Fibroblast of lung (primary cell): ENCODE measurements around the gene NKD1. TPM values are rescaled to one million over a fixed set of nuclear protein-coding genes. Genes with fewer than 3 reads are reported as not detected.

ENCODE experiments used
- DNase-seq, 2 donors: peaks; one replicate each; pipeline versions ENCODE4 v3.0.0 to v3.0.0-alpha.2; 2010; ENCODE audit warnings: low read depth in 2 of 2
- H2AFZ ChIP-seq: 2 replicates; pipeline ENCODE4 v1.5.1; 2012; ENCODE audit warnings: low read length, control low read depth, inconsistent platforms
- H3K27ac ChIP-seq: 2 replicates; pipeline ENCODE4 v1.5.1; 2011; ENCODE audit warnings: low read length, control low read depth; ENCODE audit not compliant: insufficient read depth
- H3K27me3 ChIP-seq: 2 replicates; pipeline ENCODE4 v1.5.1; 2011; ENCODE audit warnings: mild to moderate bottlenecking, low read length; ENCODE audit not compliant: control insufficient read depth, insufficient read depth
- H3K36me3 ChIP-seq: 2 replicates; pipeline ENCODE4 v1.5.1; 2011; ENCODE audit warnings: low read length; ENCODE audit not compliant: control insufficient read depth, insufficient read depth
- H3K4me1 ChIP-seq: 2 replicates; pipeline ENCODE4 v1.5.1; 2011; ENCODE audit warnings: low read length; ENCODE audit not compliant: control insufficient read depth, insufficient read depth; ENCODE audit errors: extremely low read depth
- H3K4me2 ChIP-seq: 2 replicates; pipeline ENCODE4 v1.5.1; 2011; ENCODE audit warnings: low read length, control low read depth; ENCODE audit not compliant: insufficient read depth; ENCODE audit errors: extremely low read depth
- H3K4me3 ChIP-seq, 4 experiments: fragments of 200-600 bp in 1 of 4; sonication (generic) in 1 of 4; replicated peaks in 1 of 4; 2 replicates each; pipeline ENCODE4 v1.5.1; 2011 to 2016; ENCODE audit warnings: low read length in 4 of 4, low read depth in 3 of 4, mild to moderate bottlenecking in 3 of 4, control low read depth in 2 of 4, inconsistent platforms in 1 of 4, mixed read lengths in 1 of 4; ENCODE audit not compliant: insufficient read depth in 1 of 4; ENCODE audit errors: control extremely low read depth in 1 of 4
- H3K79me2 ChIP-seq: 2 replicates; pipeline ENCODE4 v1.5.1; 2012; ENCODE audit warnings: mild to moderate bottlenecking, low read length, inconsistent platforms; ENCODE audit not compliant: control insufficient read depth, insufficient read depth
- H3K9ac ChIP-seq: 2 replicates; pipeline ENCODE4 v1.5.1; 2011; ENCODE audit warnings: mild to moderate bottlenecking, low read length, control low read depth; ENCODE audit not compliant: insufficient read depth
- H3K9me3 ChIP-seq: 2 replicates; pipeline ENCODE4 v1.5.1; 2012; ENCODE audit warnings: low read depth, low read length; ENCODE audit not compliant: control insufficient read depth, insufficient read depth
- H4K20me1 ChIP-seq: 2 replicates; pipeline ENCODE4 v1.5.1; 2011; ENCODE audit warnings: low read length; ENCODE audit not compliant: control insufficient read depth, insufficient read depth; ENCODE audit errors: extremely low read depth
- EZH2 ChIP-seq: IDR thresholded peaks from 2 replicates; pipeline ENCODE4 v1.5.1; 2012; ENCODE audit warnings: low read length, control low read depth, mild to moderate bottlenecking; ENCODE audit errors: missing control alignments
- polyA plus RNA-seq, 2 donors: library from polyadenylated mRNA; depleted of rRNA in 1 of 2; stranded (reverse) in 1 of 2; unstranded in 1 of 2; fragments of >200 nt; gene quantifications; 2 replicates each; pipeline ENCODE4 v1.2.1, GENCODE V29; 2011 to 2012; ENCODE audit warnings: missing spikeins in 1 of 2
- total RNA-seq: library from RNA; depleted of rRNA; stranded (reverse); fragments of >200 nt; gene quantifications from 2 replicates; pipeline ENCODE4 v1.2.1, GENCODE V29; 2014
- TF ChIP-seq, protein P1 (sequence below), 2 donors: IDR thresholded peaks in 1 of 2; conservative IDR thresholded peaks in 1 of 2; 1 replicate in 1 of 2; 2 replicates in 1 of 2; pipeline ENCODE4 v1.5.1; 2011 to 2012; ENCODE audit warnings: low read length in 2 of 2, control low read depth in 1 of 2, inconsistent platforms in 1 of 2, low read depth in 1 of 2, mild to moderate bottlenecking in 1 of 2

NKD1 gene
- total and polyA plus RNA-seq, 2 donors (not counting 1 experiment from before 2014, with no cell fraction given), result under 0.01 to 0.12 TPM

DNA sequence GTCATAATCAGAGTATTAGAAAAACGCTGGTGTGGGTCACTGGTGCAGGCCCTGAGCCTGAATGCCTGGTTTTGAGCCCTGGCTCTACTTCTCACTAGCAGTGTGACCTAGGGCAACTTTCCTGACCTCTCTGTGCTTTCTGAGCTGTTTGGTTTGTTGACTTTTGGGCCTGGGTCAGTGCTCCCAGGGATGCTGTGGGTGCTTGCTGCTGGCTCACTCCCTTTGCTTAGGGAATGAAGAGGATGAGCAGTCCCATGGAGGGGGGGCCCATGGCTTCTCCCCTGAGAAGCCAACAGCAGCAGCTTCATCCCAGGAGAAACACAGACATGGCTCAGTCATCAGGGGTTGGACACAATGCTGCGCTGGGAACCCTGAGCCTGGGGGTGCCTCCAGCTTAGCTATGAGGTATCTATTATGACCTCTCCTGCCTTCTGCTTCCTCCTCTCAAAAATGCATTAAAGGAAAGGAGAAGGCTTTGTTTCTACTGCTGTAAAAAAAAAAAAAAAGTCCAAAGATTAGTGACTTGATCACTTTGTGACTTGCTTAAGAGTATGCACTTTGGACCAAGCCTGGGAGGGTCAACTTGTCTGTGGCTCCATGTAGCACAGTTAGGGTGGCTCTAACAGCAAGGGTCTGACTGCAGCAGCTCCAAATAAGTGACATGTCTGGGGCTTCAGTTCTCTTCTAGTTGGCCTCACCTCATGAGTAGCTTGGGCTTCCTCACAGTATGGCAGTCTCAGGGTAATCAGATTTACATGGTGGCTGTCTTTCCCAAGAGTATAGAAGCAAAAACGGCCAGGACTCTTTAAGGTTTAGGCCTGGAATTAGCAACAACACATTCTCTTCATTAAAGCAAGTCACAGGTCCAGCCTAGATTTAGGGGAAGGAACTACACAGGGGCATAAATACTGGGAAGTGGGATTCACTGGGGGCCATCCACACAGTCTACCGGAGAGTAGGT is 13.0 kb downstream of the NKD1 start:
- TF ChIP-seq, protein P1, sequence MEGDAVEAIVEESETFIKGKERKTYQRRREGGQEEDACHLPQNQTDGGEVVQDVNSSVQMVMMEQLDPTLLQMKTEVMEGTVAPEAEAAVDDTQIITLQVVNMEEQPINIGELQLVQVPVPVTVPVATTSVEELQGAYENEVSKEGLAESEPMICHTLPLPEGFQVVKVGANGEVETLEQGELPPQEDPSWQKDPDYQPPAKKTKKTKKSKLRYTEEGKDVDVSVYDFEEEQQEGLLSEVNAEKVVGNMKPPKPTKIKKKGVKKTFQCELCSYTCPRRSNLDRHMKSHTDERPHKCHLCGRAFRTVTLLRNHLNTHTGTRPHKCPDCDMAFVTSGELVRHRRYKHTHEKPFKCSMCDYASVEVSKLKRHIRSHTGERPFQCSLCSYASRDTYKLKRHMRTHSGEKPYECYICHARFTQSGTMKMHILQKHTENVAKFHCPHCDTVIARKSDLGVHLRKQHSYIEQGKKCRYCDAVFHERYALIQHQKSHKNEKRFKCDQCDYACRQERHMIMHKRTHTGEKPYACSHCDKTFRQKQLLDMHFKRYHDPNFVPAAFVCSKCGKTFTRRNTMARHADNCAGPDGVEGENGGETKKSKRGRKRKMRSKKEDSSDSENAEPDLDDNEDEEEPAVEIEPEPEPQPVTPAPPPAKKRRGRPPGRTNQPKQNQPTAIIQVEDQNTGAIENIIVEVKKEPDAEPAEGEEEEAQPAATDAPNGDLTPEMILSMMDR (conservative IDR thresholded peaks at IDR 0.05 in 1 of 2, IDR thresholded peaks at IDR 0.05 in 1 of 2; ENCODE audit: low read depth in 1 of 2, low read length in 2 of 2), result no peak
- TF ChIP-seq EZH2, result no peak
- no peaks in the 10 kb centered on the region for H3K9me3 ChIP-seq
- no peak overlapping the region for H2AFZ ChIP-seq
- no peak overlapping the region for H3K4me2 ChIP-seq
- DNase-seq, result no peak
- no peaks in the 10 kb centered on the region for H3K27me3 ChIP-seq
- H3K36me3 ChIP-seq, result no peaks in the 10 kb centered on the region
- H3K79me2 ChIP-seq, result no peaks in the 10 kb centered on the region
- no peak overlapping the region for H3K27ac ChIP-seq
- no peaks in the 10 kb centered on the region for H4K20me1 ChIP-seq
- no peak overlapping the region for H3K9ac ChIP-seq
- H3K4me1 ChIP-seq, result no peaks in the 10 kb centered on the region
- no peak overlapping the region for H3K4me3 ChIP-seq

- no peak for TF ChIP-seq EZH2
- TF ChIP-seq, protein P1 (conservative IDR thresholded peaks at IDR 0.05 in 1 of 2, IDR thresholded peaks at IDR 0.05 in 1 of 2; ENCODE audit: low read depth in 1 of 2, low read length in 2 of 2), result no peak
- no peak for DNase-seq
Measured at GRCh38 chr16:50562657-50563056, 14.5 kb downstream of the NKD1 start.

DNA sequence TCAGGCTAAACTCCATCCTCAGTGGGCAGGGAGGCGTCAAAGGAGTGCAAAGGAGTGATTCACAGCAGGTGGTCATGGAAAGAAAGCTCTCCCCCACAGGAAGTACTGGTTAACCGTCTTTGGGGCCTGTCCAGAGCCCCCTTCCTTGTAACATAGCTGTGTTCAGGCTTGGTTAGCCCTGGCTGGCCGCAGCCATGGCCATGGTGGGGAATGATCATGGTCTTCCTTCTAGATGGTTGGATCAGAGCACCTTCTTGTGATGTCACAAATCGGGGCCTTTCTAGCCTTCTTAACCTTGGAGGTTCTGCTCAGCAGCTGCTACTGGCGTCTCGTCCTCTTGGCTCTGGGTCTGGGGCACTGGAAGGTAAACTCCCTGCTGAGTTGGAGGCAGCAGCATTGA is 15.8 kb downstream of the NKD1 start:
- H3K79me2 ChIP-seq, result no peaks in the 10 kb centered on the region
- TF ChIP-seq, protein P1 (conservative IDR thresholded peaks at IDR 0.05 in 1 of 2, IDR thresholded peaks at IDR 0.05 in 1 of 2; ENCODE audit: low read depth in 1 of 2, low read length in 2 of 2), result no peak
- no peak for TF ChIP-seq EZH2
- no peak overlapping the region for H3K27ac ChIP-seq
- peaks cover 8% of the 10 kb centered on the region for H3K27me3 ChIP-seq
- no peak overlapping the region for H3K4me2 ChIP-seq
- H3K4me3 ChIP-seq, result no peak overlapping the region
- H3K4me1 ChIP-seq, result no peaks in the 10 kb centered on the region
- no peaks in the 10 kb centered on the region for H4K20me1 ChIP-seq
- no peaks in the 10 kb centered on the region for H3K36me3 ChIP-seq
- no peak overlapping the region for H2AFZ ChIP-seq
- H3K9me3 ChIP-seq, result no peaks in the 10 kb centered on the region
- DNase-seq, result no peak
- no peak overlapping the region for H3K9ac ChIP-seq

More at GRCh38 chr16:50562657-50563056, 14.5 kb downstream of the NKD1 start:
- no peaks in the 10 kb centered on the region for H3K79me2 ChIP-seq
- no peak overlapping the region for H3K4me3 ChIP-seq
- H3K9me3 ChIP-seq, result no peaks in the 10 kb centered on the region
- no peak overlapping the region for H3K4me2 ChIP-seq
- H3K27me3 ChIP-seq, result no peaks in the 10 kb centered on the region
- H4K20me1 ChIP-seq, result no peaks in the 10 kb centered on the region
- H2AFZ ChIP-seq, result no peak overlapping the region
- H3K4me1 ChIP-seq, result no peaks in the 10 kb centered on the region
- no peak overlapping the region for H3K9ac ChIP-seq
- no peak overlapping the region for H3K27ac ChIP-seq
- H3K36me3 ChIP-seq, result no peaks in the 10 kb centered on the region
